HCT116 (cell line): ENCODE results near the gene ATP13A5.

ENCODE experiments used
- CTCF ChIP-seq, 3 experiments: fragments of 200-600 bp in 1 of 3; sonication (generic) in 1 of 3; IDR thresholded peaks in 2 of 3; conservative IDR thresholded peaks in 1 of 3; 2 replicates each; pipeline ENCODE4 v1.5.1; 2012 to 2017; ENCODE audit warnings: low read depth in 2 of 3, low read length in 2 of 3, antibody characterized with exemption in 1 of 3, borderline replicate concordance in 1 of 3, control low read depth in 1 of 3, mild to moderate bottlenecking in 1 of 3, mixed read lengths in 1 of 3, mixed run types in 1 of 3, moderate library complexity in 1 of 3; ENCODE audit not compliant: insufficient read depth in 1 of 3
- ELF1 ChIP-seq: IDR thresholded peaks from 2 replicates; pipeline ENCODE4 v1.6.1; 2012; ENCODE audit warnings: low read depth, borderline replicate concordance
- EZH2 ChIP-seq: fragments of 200-600 bp; sonication (generic); IDR thresholded peaks from 2 replicates; pipeline ENCODE4 v1.6.1; 2017; ENCODE audit warnings: antibody characterized with exemption, mixed run types
- FOSL1 ChIP-seq: IDR thresholded peaks from 2 replicates; pipeline ENCODE4 v1.6.1; 2012; ENCODE audit warnings: low read depth
- MAX ChIP-seq: IDR thresholded peaks from 2 replicates; pipeline ENCODE4 v1.6.1; 2012
- POLR2A ChIP-seq: IDR thresholded peaks from 2 replicates; pipeline ENCODE4 v1.7.0; 2011; ENCODE audit warnings: borderline replicate concordance; ENCODE audit not compliant: insufficient read depth, insufficient read length; ENCODE audit errors: extremely low read depth
- POLR2AphosphoS5 ChIP-seq: IDR thresholded peaks from 2 replicates; pipeline ENCODE4 v1.6.1; 2011; ENCODE audit warnings: mild to moderate bottlenecking, low read depth, low read length, moderate library complexity
- RAD21 ChIP-seq: IDR thresholded peaks from 2 replicates; pipeline ENCODE4 v1.6.1; 2012; ENCODE audit warnings: low read depth, mild to moderate bottlenecking
- SIN3A ChIP-seq: IDR thresholded peaks from 2 replicates; pipeline ENCODE4 v1.6.1; 2012; ENCODE audit warnings: low read depth
- SP1 ChIP-seq: IDR thresholded peaks from 2 replicates; pipeline ENCODE4 v1.6.1; 2012; ENCODE audit warnings: low read depth
- ZNF274 ChIP-seq: fragments of 200-500 bp; sonication (Bioruptor generic); IDR thresholded peaks from 2 replicates; pipeline ENCODE4 v1.6.1; 2014; ENCODE audit warnings: mild to moderate bottlenecking, low read depth, low read length, inconsistent platforms

DNA sequence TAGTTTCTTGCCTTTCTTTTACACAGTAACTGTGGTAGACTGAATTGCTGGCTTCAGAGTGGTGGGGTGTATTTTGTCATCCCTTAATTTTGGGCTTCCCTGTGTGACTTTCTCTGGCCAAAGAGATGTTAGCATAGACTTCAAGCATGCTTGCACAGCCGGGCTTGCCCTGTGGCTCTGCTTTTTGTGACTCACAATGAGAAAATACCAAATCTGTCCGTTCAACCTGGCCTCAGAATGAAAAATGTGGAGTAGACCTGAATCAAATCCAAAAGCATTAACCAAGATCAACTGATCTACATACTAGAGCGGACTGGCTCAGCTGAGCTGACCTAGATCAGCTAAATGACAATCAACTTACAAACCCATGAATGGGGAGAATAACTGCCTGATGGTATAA lies 86.2 kb downstream of the ATP13A5 start:
- TF ChIP-seq EZH2 (no peak), FOSL1 (no peak), POLR2AphosphoS5 (no peak), CTCF (IDR thresholded peaks at IDR 0.05 in 2 of 3, conservative IDR thresholded peaks at IDR 0.05 in 1 of 3; ENCODE audit: borderline replicate concordance in 1 of 3, insufficient read depth in 1 of 3, low read depth in 2 of 3, low read length in 2 of 3) (no peak), POLR2A (no peak), MAX (no peak), ELF1 (no peak), RAD21 (no peak), SIN3A (no peak), ZNF274 (no peak), SP1 (no peak)
